ENCODE results near the gene ARMC3. TPM values are rescaled to one million over a fixed set of nuclear protein-coding genes. Genes with fewer than 3 reads are reported as not detected.

Gene ARMC3
- not detected in 2 replicates for total RNA-seq

GRCh38 chr10:22927661-22928403 is at the start of gene ARMC3:
TSS of gene ARMC3 (plus strand) at chr10:22928053. CDS start at chr10:22931997, 3,944 bp downstream.

Other genes with a start within 250 kb of the ARMC3 start
- gene PIP4K2A, start 213.5 kb upstream of the ARMC3 start, total RNA-seq: 15.8 and 17.0 TPM in 2 replicates
- gene MSRB2, start 167.5 kb downstream of the ARMC3 start, total RNA-seq: 30.3 and 33.5 TPM in 2 replicates